ENCODE results near the gene HES5. TPM values are rescaled to one million over a fixed set of nuclear protein-coding genes. Genes with fewer than 3 reads are reported as not detected.
A peak's percentile ranks its signal among the peaks of the same experiment; 100 is the strongest.

Gene HES5
- total and polyA plus RNA-seq, 2 donors (not counting 3 experiments of a cell fraction or from before 2014, with no cell fraction given), result 0.07 TPM; not detected in 1

DNA sequence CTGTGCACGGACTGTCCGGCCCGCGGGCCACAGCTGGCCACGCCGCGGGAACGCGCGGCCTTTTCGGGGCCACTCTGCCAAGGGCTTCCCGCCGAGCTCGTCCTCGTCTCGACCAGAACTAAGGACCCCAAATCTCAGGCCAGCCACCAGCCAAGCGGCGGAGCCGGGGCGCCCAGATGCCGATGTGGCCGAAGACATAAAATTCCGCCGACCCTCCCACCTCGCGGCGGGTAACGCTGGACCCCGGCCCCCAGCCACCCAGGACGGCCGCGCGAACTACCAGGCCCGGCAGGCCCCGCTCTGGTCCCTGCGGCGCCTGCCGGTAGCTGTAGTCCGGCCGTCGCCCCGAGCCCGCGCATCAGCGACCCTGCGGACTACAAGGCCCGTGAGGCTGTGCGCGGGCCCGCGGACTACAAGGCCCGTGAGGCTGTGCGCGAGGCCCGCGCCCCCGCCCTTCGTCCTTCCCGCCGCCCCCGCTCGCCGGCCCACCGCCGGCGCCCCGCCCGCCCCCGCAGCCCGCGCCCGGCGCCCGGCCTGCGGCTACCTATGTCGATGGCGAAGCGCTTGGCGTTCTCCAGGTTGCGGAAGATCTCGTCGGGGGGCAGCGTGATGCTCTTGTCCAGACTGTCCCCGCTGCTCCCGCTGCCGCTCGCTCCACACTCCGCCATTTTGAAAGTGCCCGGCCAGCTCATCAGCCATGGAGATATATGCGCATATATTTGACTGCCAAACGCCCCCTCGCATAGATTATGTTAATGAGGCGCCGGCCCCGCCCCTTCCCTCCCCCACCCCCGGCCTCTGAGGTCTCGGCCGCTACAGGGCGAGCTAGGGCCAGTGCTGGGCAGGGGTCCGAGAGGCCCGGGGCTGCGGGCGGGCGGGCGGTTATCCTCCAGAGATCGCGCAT lies 3.9 kb downstream of the HES5 start, which contains the start of gene PANK4:
Gene PANK4 (minus strand): TSS at position 677 of the 904 bp plus-strand sequence. CDS start 9 bp downstream, at position 668.
- ChIA-PET CTCF (interaction anchor here (0.8 to 2.0 kb wide), 10 partner anchors 11 to 927 kb away, joined by 3 to 13 read pairs (median 4); partner anchors contain the start of genes FAAP20 and PRXL2B), POLR2A (interaction anchor here (1.1 kb wide), 2 partner anchors 20 to 21 kb away, joined by 3 to 5 read pairs; no protein-coding TSS in a partner anchor)
- FAIRE-seq, result peak; percentile 82
- H3K9me1 ChIP-seq (replicated peaks; ENCODE audit: control insufficient read depth, extremely low read depth, insufficient read depth, low read length), result no peaks in the 10 kb centered on the region
- dilution Hi-C loops (cut with MboI; ENCODE audit: extremely low pct_ligation_motif_present, low sequenced_read_pairs), result no loop called here
- peak within 1 kb of the TSS; percentile 70 for H3K4me2 ChIP-seq (ENCODE audit: insufficient read depth, low read length)
- H4K20me1 ChIP-seq (replicated peaks; ENCODE audit: control insufficient read depth, extremely low read depth, insufficient read depth, low read length), result no peaks in the 10 kb centered on the region
- no TSS peak for BruUV-seq (replicated peaks)
- peak; percentile 59 for TF ChIP-seq POLR2AphosphoS5 (IDR thresholded peaks at IDR 0.05; ENCODE audit: insufficient read depth, low read depth, low read length)
- no peak for TF ChIP-seq EZH2 (IDR thresholded peaks at IDR 0.05; ENCODE audit: borderline replicate concordance, low read depth, low read length, severe bottlenecking)
- TF ChIP-seq GATA2 (IDR thresholded peaks at IDR 0.05; ENCODE audit: insufficient read depth, insufficient read length, low read depth, low read length), result no peak
- no peak for TF ChIP-seq FOS (IDR thresholded peaks at IDR 0.05; ENCODE audit: borderline replicate concordance, insufficient read depth, low read length)
- TF ChIP-seq POLR2A (IDR thresholded peaks at IDR 0.05; ENCODE audit: low read depth, low read length), result peak; percentile 82
- intact Hi-C loops (cut with micrococcal nuclease), result loop anchor here (1.0 to 2.0 kb wide), 5 partner anchors 20 to 1374 kb away; partner anchors contain the start of genes C1orf174 and PRXL2B
- H3K4me3 ChIP-seq (replicated peaks in 1 of 3; ENCODE audit: insufficient read depth in 1 of 3, low read depth in 1 of 3, low read length in 3 of 3), result peak within 1 kb of the TSS; percentile 75 to 97 (median 91)
- H3K9ac ChIP-seq (replicated peaks; ENCODE audit: extremely low read depth, insufficient read depth, low read length), result peak within 1 kb of the TSS; percentile 86
- peaks cover 17% of the 10 kb centered on the region for H3K4me1 ChIP-seq (ENCODE audit: control insufficient read depth, extremely low read depth, insufficient read depth, low read length)
- peak within 1 kb of the TSS; percentile 58 for H3K27ac ChIP-seq (ENCODE audit: insufficient read depth, low read depth, low read length)
- peaks cover 40% of the 10 kb centered on the region for H3K79me2 ChIP-seq (ENCODE audit: control insufficient read depth, insufficient read depth, low read length)
- peak; percentile 84 for DNase-seq (ENCODE audit: low read depth, low spot score)
- H3K9me3 ChIP-seq (replicated peaks; ENCODE audit: control insufficient read depth, insufficient read depth, low read length), result no peaks in the 10 kb centered on the region
- H3K36me3 ChIP-seq (ENCODE audit: control insufficient read depth in 2 of 2, extremely low read depth in 1 of 2, insufficient read depth in 2 of 2, low read length in 2 of 2), result peaks cover 0 to 3% of the 10 kb centered on the region in 2 experiments
- peak within 1 kb of the TSS; percentile 66 for H2AFZ ChIP-seq (ENCODE audit: low read depth, low read length)
- peaks cover 10 to 17% of the 10 kb centered on the region in 2 experiments for H3K27me3 ChIP-seq (ENCODE audit: control insufficient read depth in 2 of 2, insufficient read depth in 2 of 2, low read length in 2 of 2)

DNA sequence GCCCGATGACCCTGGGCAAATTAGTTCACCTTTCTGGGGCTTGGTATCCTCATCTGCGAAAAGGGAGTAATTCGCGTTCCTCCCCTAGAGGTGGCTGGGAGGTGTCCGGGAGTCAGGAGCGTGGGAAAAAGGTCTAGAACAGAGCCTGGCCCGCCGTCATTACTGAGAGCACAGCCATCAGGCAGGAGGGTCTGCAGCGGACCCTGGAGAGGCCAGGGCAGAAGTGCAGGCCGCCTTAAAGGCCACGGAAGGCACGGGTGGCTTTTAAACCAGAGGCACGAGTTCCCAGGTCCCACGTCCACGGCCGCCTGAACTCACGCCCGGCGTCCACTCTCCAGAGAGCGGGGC lies 4.5 kb downstream of the HES5 start:
- H3K79me2 ChIP-seq (ENCODE audit: control insufficient read depth, insufficient read depth, low read length), result peaks cover 40% of the 10 kb centered on the region
- FAIRE-seq, result peak; percentile 60
- CTCF ChIA-PET, result interaction anchor here (0.9 to 2.0 kb wide), 8 partner anchors 11 to 927 kb away, joined by 3 to 13 read pairs (median 5); partner anchors contain the start of genes FAAP20 and PRXL2B
- peak overlapping the region; percentile 75 to 97 (median 91) for H3K4me3 ChIP-seq (replicated peaks in 1 of 3; ENCODE audit: insufficient read depth in 1 of 3, low read depth in 1 of 3, low read length in 3 of 3)
- TF ChIP-seq JUN (IDR thresholded peaks at IDR 0.05; ENCODE audit: borderline replicate concordance, insufficient read depth, insufficient read length, low read depth), result no peak
- TF ChIP-seq, protein P1, sequence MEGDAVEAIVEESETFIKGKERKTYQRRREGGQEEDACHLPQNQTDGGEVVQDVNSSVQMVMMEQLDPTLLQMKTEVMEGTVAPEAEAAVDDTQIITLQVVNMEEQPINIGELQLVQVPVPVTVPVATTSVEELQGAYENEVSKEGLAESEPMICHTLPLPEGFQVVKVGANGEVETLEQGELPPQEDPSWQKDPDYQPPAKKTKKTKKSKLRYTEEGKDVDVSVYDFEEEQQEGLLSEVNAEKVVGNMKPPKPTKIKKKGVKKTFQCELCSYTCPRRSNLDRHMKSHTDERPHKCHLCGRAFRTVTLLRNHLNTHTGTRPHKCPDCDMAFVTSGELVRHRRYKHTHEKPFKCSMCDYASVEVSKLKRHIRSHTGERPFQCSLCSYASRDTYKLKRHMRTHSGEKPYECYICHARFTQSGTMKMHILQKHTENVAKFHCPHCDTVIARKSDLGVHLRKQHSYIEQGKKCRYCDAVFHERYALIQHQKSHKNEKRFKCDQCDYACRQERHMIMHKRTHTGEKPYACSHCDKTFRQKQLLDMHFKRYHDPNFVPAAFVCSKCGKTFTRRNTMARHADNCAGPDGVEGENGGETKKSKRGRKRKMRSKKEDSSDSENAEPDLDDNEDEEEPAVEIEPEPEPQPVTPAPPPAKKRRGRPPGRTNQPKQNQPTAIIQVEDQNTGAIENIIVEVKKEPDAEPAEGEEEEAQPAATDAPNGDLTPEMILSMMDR (IDR thresholded peaks at IDR 0.05; ENCODE audit: extremely low read depth in 1 of 2, insufficient read depth in 1 of 2, low read depth in 1 of 2, low read length in 2 of 2), result no peak
- no peak for TF ChIP-seq GATA2 (IDR thresholded peaks at IDR 0.05; ENCODE audit: insufficient read depth, insufficient read length, low read depth, low read length)
- no peak for TF ChIP-seq POLR2A (IDR thresholded peaks at IDR 0.05; ENCODE audit: low read depth, low read length)
- TF ChIP-seq, protein P2, sequence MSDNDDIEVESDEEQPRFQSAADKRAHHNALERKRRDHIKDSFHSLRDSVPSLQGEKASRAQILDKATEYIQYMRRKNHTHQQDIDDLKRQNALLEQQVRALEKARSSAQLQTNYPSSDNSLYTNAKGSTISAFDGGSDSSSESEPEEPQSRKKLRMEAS (IDR thresholded peaks at IDR 0.05; ENCODE audit: insufficient read depth, insufficient read length), result no peak
- TF ChIP-seq MYC (IDR thresholded peaks at IDR 0.05; ENCODE audit: low read depth, low read length), result no peak
- no peak for TF ChIP-seq FOS (IDR thresholded peaks at IDR 0.05; ENCODE audit: borderline replicate concordance, insufficient read depth, low read length)
- TF ChIP-seq EZH2 (IDR thresholded peaks at IDR 0.05; ENCODE audit: borderline replicate concordance, low read depth, low read length, severe bottlenecking), result no peak
- TF ChIP-seq POLR2AphosphoS5 (IDR thresholded peaks at IDR 0.05; ENCODE audit: insufficient read depth, low read depth, low read length), result no peak
- peaks cover 3 to 7% of the 10 kb centered on the region in 2 experiments for H3K36me3 ChIP-seq (ENCODE audit: control insufficient read depth in 2 of 2, extremely low read depth in 1 of 2, insufficient read depth in 2 of 2, low read length in 2 of 2)
- POLR2A ChIA-PET, result no interaction called here
- peaks cover 17% of the 10 kb centered on the region for H3K4me1 ChIP-seq (ENCODE audit: control insufficient read depth, extremely low read depth, insufficient read depth, low read length)
- intact Hi-C loops (cut with micrococcal nuclease), result no loop called here
- dilution Hi-C loops (cut with MboI; ENCODE audit: extremely low pct_ligation_motif_present, low sequenced_read_pairs), result no loop called here
- no peaks in the 10 kb centered on the region for H3K9me1 ChIP-seq (replicated peaks; ENCODE audit: control insufficient read depth, extremely low read depth, insufficient read depth, low read length)
- peaks cover 4 to 13% of the 10 kb centered on the region in 2 experiments for H3K27me3 ChIP-seq (ENCODE audit: control insufficient read depth in 2 of 2, insufficient read depth in 2 of 2, low read length in 2 of 2)
- no peaks in the 10 kb centered on the region for H4K20me1 ChIP-seq (replicated peaks; ENCODE audit: control insufficient read depth, extremely low read depth, insufficient read depth, low read length)
- H3K4me2 ChIP-seq (ENCODE audit: insufficient read depth, low read length), result peak overlapping the region; percentile 70
- H2AFZ ChIP-seq (ENCODE audit: low read depth, low read length), result no peak overlapping the region
- peak overlapping the region; percentile 58 for H3K27ac ChIP-seq (ENCODE audit: insufficient read depth, low read depth, low read length)
- no peaks in the 10 kb centered on the region for H3K9me3 ChIP-seq (replicated peaks; ENCODE audit: control insufficient read depth, insufficient read depth, low read length)
- H3K9ac ChIP-seq (replicated peaks; ENCODE audit: extremely low read depth, insufficient read depth, low read length), result peak overlapping the region; percentile 86
- no TSS peak for BruUV-seq (replicated peaks)
- DNase-seq (ENCODE audit: low read depth, low spot score), result no peak

Data from endothelial cell of umbilical vein (primary cell).